NCI-H345 treated with DMSO at 0.1 percent for 48 hours (cell line): Measurements from ENCODE around the gene SPINT2.
"Not testable (repeated sequence)": the region's sequence is repeated elsewhere in the genome, so short reads cannot be mapped to it uniquely, and the experiment has no call there.

Experiments used
- DNase-seq: peaks from one replicate; lab custom pipeline; 2025; ENCODE audit not compliant: unreplicated experiment; lab: John Stamatoyannopoulos, UW

The SPINT2 gene, protein sequence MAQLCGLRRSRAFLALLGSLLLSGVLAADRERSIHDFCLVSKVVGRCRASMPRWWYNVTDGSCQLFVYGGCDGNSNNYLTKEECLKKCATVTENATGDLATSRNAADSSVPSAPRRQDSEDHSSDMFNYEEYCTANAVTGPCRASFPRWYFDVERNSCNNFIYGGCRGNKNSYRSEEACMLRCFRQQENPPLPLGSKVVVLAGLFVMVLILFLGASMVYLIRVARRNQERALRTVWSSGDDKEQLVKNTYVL

DNA sequence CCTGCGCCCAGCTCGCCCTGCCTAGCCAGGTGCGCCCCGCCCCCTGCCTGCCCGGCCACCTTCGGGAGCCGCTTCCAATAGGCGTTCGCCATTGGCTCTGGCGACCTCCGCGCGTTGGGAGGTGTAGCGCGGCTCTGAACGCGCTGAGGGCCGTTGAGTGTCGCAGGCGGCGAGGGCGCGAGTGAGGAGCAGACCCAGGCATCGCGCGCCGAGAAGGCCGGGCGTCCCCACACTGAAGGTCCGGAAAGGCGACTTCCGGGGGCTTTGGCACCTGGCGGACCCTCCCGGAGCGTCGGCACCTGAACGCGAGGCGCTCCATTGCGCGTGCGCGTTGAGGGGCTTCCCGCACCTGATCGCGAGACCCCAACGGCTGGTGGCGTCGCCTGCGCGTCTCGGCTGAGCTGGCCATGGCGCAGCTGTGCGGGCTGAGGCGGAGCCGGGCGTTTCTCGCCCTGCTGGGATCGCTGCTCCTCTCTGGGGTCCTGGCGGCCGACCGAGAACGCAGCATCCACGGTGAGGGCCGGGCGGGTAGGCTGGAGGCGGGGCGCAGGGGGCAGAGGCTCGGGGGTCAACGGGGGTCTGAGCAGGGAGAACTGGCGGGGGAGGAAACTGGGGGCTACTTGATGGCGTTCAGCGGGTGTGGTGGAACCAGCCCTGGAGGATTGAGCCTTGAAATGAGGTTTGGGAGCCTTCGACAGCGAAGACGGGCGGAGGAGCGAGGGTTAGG is at the start of gene SPINT2:
TSS of gene SPINT2 (plus strand) at position 88 of the 727 bp plus-strand sequence. CDS start at position 408, 320 bp downstream.
- DNase-seq = peak; percentile 99

DNA sequence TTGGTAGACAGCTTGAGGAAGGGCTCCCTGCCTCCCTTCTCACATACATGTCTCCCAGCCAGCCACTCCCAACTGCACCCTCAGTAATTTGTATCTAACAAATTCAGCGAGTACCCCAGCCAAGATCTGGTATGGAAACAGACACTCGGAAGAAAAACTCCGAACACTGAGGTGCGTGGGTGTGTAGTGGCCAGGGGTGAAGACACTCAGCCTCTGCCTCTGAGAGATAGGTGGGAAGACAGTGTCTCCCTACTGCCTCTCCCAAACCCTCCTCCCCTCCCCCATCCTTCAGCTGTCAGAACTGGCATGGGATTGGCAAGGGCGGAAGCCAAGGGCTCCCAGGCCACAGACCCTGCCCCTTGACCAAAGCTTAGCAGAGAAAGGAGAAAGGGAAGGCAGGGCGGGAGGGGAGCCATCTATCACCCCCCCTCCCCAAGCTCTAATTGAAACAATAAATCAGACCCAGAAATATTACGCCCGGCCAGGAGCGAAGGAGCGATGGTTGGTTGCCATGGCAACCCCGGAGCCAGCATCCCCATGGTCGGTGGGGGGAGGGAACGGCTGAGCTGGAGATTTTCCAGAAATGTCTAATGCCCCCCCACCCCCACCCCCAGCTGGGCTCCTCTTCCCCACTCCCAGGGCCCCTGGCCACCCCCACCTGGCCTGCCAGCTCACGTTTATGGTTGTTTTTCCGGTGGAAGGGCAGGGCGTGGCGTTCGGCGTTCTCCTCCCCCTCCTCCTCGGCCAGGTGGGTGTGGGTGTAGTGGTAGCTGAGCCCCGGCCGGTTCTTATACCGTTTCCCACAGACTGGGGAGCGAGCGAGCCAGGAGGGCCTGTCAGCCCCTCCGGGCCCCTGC is 47.4 kb upstream of the SPINT2 start:
- DNase-seq = no peak

DNA sequence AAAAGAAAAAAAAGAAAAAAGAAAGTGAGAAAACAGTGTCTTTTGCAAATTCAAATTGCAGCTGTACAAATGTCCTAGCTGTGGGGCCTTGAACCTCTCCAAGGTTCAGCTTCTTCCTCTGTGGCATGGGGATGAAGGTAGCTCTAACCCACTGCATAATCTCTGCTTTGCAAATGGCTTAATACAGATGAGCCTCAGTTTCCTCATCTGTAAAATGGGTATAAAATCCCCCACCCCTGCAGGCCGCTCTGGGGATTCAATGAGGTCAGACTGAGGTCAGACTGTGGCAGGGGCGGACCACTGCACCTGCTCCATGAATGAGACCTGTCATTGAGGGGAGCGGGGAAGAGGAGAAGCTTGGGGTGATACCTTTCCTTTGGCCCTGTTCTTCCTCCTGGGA is 46.2 kb upstream of the SPINT2 start:
- DNase-seq = no peak

DNA sequence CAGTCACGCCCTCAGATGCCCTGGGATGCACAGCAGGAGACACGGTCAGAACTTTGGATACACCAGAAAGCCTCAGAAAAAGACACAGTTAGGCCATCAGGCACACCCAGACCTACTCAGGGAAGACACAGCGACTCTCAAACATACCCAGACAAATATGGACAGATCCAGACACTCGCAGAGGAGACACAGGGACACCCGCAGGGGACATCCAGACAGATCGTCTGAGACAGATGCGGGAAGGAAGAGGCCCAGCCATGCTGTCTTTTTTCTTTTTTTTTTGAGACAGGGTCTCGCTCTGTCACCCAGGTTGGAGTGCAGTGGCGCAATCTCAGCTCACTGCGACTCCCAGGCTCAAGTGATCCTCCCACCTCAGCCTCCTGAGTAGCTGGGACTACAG is 45.2 kb upstream of the SPINT2 start:
- DNase-seq = no peak

DNA sequence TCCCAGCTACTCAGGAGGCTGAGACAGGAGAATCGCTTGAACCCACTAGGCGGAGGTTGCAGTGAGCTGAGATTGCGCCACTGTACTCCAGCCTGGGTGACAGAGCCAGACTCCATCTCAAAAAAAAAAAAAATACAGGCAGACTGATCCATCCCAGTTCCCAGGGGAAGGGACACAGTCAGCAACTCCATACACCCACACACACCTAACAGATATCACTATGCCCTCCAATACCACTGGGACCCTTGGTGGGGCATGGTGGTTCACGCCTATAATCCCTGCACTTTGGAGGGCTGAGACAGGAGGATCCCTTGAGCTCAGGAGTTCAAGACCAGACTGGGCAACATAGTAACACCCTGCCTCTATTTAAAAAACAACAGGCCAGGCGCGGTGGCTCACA is 43.0 kb upstream of the SPINT2 start:
- DNase-seq = no peak

DNA sequence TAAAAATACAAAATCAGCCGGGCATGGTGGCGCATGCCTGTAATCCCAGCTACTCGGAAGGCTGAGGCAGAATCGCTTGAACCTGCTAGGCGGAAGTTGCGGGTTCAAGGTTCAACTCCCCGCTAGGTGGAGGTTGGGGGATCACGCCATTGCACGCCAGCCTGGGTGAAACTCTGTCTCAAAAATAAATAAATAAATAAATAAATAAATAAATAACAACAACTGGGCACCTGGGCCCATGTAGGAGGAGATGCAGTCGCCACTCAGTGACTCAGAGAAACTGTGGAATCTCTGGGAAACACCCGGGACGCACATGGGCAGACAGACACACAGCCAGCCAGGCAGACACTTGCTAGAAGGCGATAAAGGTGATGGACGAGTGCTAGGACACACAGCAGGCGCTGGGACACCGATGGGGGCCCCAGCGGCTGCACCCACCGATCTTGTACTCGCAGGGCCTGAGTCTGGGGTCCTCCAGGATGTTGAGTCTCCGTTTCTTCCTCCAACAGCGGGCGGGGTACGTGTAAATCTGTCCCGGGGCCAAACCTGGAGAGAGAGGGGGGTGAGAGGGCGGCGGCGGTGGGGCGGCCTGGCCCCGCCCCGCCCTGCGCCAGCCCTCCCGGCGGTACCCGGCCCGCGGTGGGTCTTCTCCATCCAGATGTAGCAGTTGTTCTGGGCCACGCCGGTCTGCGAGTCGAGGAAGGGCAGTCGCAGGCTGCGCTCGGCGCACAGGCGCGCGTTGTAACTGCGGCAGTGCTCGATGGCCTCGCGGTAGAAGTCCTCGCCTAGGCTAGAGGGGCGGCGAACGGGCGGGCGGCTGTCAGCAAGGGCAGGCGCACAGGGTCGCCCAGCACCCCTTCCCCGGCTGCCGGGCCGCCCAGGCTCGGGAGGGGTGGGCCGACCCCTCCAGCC is 42.2 kb upstream of the SPINT2 start:
- DNase-seq = no peak

DNA sequence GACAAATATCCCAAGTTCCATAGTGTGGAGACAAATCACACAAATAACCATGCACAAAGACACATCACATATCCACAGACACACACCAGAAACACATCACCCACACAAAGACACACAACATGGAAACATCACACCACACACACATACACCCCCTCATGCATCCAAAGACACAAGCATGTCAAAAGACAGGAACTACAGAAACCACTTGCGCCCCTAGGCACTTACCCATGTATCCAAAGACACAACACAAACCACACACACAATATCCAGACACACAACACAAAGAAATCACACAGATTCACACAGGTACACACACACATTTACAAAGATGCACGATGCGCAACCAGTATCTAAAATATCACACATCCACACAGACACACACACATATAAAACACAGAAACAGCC is 41.3 kb upstream of the SPINT2 start:
- DNase-seq = no peak

DNA sequence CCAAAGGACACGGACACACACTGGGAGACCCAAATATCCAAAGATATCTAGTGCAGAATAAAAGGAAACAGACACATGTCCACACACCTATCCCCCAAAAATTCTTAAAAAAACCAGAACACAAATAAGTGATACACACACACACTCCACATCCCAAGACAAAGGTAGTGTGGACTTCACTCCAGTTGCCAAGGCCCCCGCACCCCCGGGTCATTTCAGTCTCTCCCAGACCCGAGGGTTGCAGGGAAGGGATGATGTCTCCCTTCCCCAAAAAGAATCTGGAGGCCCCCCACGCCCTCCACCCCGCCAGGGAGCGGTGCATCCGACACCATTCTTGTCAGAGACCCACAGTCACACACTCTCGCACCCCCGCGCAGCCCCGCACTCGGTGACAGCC is 40.8 kb upstream of the SPINT2 start:
- no peak for DNase-seq

DNA sequence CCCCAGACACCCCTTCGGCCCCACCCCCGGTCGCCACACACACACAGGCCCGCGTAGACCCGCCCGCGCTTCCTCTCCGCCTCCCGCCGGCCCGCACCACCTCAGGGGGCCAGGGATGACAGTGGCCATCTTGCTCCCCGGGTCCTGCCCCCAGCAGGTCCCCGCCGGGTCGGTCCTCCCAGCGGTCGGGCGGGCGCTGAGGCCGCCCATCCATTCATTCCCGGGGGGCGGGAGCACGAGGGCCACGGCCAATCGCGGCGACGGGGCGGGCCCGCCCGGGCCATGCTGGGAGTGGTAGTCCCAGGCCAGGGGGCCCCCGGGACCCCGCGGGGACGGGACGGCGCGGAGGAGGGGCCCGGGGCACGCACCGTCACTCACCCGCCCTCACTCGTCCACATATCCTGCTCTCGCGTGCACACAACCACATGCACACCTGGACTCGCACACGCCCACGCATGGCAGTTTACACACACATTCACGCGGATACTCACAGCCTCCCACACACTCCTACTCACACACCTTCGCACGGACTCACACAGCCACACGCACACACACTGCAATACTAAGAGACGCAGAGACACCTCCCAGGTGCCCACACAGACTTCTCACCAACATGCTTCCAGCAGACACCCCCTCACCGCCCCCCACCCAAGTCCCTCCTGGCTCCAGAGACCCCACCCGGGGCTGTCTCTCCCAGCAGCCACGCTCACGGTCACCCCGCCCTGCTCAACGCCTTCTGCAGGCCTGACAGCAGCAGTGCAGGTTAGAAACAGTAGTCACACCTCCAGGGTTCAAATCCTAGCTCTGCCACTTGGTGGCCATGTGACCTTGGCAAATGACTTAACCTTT is 40.1 kb upstream of the SPINT2 start, which contains the start of gene DPF1:
TSS of gene DPF1 (minus strand) at position 209 of the 849 bp plus-strand sequence. CDS start at position 129, 80 bp downstream.
- DNase-seq = peak; percentile 97

DNA sequence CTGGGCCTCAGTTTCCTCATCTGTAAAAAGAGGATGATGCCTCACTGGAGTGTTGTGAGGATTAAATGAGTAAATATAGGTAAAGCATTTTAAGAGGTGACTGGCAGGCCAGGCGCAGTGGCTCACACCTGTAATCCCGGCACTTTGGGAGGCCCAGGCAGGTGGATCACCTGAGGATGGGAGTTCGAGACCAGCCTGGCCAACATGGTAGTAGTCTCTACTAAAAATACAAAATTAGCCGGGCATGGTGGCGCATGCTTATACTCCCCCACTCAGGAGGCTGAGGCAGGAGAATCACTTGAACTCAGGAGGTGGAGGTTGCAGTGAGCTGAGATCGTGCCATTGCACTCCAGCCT is 39.5 kb upstream of the SPINT2 start:
- DNase-seq = not testable (repeated sequence)

DNA sequence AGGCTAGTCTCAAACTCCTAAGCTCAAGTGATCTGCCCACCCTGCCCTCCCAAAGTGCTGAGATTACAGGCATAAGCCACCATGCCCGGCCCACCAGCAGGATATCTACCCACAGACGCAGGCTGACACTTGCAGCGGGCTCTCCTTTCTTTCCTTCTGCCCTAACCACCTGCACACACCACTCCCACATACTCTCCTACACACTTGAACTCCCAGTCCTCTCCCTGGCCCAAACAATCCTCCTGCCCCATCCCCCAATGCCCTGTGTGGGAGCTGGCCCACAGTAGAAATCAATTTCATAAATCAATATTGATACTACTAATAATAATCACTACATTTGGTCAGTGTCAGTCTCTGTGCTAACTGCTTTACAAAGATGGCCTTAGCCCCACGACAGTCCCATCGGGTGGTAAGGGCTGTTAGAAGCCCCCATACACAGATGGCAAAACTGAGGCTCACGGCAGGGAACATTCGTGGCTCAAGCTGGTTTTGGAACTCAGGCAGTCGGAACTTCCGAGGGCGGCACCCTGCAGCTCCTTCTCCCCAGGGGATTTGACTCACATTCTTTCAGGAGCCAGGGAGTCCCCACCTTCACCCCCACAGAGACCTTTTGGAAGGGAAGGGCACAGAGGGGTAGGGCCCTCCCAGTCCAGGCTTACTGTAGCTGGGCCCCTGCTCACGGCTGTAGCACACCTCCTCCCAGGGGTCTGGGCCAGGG is 36.9 kb upstream of the SPINT2 start:
- no peak for DNase-seq

DNA sequence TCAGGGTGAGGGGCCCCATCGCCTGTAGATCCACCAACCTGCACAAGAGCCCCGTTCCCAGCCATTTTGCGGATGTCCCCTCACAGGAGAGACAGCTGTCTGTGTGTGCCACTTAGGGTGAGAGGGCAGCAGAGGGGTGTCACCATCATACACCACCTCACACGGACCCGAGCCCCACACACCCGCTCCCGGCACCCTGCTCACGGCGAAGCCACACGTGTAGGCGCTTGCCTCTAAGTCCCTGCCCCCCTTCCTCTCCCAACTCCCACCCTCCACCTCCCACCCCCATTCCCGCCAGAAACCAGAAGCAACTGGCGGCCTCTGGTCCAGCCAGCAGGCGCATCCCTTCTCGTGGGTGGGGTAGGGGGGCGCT is 36.4 kb upstream of the SPINT2 start:
- no peak for DNase-seq

DNA sequence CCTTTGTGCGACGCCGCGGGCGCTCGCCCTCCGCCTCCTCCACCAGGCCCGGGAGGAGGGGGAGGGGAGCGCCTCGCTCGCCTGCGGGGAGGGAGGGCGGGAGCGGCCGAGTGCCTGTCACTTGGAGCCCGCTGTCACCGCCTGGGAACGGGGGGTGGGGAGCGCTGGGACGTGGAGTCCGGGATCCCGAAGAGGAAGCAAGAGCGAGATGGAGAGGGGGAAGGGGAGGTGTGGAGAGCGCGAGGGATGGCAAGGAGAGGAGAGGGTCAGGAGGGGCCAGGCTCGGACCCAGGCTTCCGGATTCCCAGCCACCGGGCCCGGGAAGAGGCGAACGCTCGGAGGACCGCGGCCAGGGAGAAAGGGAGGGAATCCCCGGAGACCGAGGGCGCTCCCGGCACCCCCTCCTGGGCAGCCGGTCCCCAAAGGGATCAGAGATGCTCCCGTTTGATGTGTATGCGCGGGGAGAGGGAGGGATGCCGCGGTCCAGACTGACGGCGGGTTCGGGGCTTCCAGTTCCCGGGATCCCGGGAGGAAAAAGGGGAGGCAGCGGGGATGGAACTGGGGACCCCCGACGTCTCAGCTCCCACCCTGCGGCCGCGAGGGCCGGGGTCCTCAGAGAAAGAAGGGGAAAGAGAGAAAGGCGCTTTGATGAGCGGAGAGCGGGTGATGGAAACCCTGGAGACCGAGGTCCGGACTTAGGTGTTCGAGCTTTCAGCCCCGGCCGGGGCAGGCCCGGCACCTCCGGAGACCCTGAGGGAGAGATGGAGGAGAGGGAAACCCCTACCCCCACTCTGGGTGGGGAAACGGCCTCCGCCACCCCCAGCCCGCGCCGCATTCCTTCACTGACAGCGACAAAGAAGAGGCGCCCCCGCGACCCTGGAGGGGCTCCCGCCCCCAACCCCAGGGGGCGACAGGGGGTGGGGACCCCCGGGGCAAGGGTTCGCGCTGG is 35.6 kb upstream of the SPINT2 start:
- DNase-seq = no peak

DNA sequence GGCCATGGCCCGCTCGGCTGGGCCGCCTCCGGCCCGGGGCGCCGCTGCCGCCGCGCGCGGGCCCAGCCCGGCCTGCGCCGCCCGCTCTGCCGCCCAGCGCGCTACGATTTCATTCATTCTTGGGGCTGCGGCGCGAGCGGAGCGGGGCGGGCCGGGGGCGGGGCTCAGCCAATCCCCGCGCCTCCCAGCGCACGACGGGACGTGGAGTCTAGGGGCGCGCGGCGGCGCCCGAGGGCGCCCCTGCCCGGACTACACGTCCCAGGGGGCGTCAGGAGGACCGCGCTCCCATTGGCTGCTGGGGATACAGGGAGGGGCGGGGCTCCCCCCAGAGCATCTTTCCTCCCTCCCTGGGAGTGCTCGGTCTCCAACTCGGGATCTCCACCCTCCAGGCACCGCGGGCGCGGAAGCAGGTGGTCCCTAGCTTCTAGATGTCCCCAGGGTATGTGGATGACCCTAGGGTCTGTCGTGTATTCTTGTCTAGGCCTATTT is 34.7 kb upstream of the SPINT2 start:
- DNase-seq = peak; percentile 97

DNA sequence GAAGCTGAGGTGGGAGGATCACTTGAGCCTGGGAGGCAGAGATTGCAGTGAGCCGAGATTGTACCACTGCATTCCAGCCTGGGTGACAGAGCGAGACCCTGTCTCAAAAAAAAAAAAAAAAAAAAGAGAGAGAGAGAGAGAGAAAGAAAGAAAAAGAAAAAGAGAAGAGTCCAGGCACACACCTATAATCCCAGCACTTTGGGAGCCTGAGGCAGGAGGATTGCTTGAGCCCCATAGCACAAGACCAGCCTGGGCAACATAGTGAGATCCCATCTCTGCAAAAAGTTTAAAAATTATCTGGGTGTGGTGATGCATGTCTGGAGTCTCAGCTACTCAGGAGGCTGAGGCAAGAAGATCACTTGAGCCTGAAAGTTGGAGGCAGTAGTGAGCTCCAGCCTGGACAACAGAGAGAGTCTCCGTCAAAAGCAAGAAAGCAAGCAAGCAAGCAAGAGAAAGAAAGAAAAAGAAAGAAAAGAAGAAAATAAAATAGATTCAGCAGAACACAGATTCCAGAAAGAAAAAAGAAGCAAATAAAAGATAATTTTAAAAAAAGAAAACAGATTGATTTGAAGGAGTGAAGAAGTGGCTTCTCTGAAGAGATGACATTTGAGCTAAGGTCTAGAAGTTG is 33.8 kb upstream of the SPINT2 start:
- DNase-seq = not testable (repeated sequence)

DNA sequence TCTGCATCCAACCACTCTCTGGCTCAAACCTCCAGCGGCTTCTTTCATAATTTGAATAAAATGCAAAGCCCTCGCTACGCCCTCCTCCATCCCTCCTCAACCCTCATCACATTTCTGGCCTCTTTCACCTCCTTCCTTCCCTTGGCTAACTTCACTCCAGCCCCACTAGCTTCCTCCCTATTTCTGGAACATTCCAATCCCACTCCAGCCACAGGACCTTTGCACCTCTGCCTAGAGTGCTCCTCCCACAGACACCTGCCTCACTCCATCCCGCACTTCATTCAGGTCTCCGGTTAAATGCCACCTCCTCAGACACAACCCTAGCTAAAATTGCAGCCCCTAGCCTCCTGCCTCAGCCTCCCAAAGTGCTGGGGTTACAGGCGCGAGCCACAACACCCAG is 32.5 kb upstream of the SPINT2 start:
- DNase-seq = no peak

DNA sequence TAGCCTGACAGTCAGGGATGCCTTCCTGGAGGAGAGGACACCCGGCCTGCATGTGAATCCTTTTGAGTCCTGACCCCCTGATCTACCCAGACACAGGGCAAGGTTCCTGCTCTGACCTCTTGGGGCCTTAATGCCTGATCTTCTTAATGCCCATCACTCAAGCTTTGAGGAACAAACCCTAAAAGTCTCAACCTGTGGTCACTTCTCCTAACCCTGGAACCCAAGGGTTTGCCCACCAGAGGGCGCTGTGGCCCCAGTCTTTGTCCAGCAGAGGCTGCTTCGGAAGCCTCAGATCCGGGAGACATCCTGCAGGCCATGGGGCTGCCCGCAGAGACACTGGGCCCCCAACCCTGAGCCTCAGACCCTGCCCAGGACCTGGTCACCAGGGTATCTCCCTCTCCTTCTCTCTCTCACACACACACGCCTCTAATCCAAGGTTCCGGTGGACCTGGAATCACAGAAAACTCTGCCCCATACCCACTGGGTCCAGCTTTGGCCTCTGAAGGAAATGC is 30.6 kb upstream of the SPINT2 start:
- DNase-seq = peak; percentile 86
